ENCODE measurements around the gene SENP1. TPM values are rescaled to one million over a fixed set of nuclear protein-coding genes. Genes with fewer than 3 reads are reported as not detected.

The SENP1 gene
- total RNA-seq, 1 donor, result 23.9 TPM

GRCh38 chr12:48068457-48068856 is 37.4 kb downstream of the SENP1 start:
- H3K4me2 ChIP-seq (ENCODE audit: insufficient read depth, low read length), result no peak overlapping the region
- H3K4me1 ChIP-seq (ENCODE audit: insufficient read depth, low read length), result no peaks in the 10 kb centered on the region
- no peak overlapping the region for H3K4me3 ChIP-seq (ENCODE audit: insufficient read depth, low read length)
- no peaks in the 10 kb centered on the region for H3K79me2 ChIP-seq (ENCODE audit: insufficient read depth, low read length)
- no peaks in the 10 kb centered on the region for H4K20me1 ChIP-seq (ENCODE audit: insufficient read depth, low read length)
- H3K27me3 ChIP-seq (ENCODE audit: insufficient read depth, low read length), result no peaks in the 10 kb centered on the region
- no peak overlapping the region for H2AFZ ChIP-seq (ENCODE audit: low read length)
- no peak overlapping the region for H3K27ac ChIP-seq (ENCODE audit: low read depth, low read length)
- H3K9me3 ChIP-seq (ENCODE audit: low read depth, low read length), result no peaks in the 10 kb centered on the region
- no peak for TF ChIP-seq CTCF (IDR thresholded peaks at IDR 0.05; ENCODE audit: extremely low read depth, low read depth, low read length)
- H3K36me3 ChIP-seq (ENCODE audit: insufficient read depth, low read length), result peaks cover 36% of the 10 kb centered on the region
- DNase-seq (ENCODE audit: insufficient read length, low spot score, missing footprints), result no peak

GRCh38 chr12:48067250-48067938 is 38.5 kb downstream of the SENP1 start:
- H4K20me1 ChIP-seq (ENCODE audit: insufficient read depth, low read length), result no peaks in the 10 kb centered on the region
- no peak for TF ChIP-seq CTCF (IDR thresholded peaks at IDR 0.05; ENCODE audit: extremely low read depth, low read depth, low read length)
- no peak for DNase-seq (ENCODE audit: insufficient read length, low spot score, missing footprints)
- no peak overlapping the region for H3K27ac ChIP-seq (ENCODE audit: low read depth, low read length)
- H3K79me2 ChIP-seq (ENCODE audit: insufficient read depth, low read length), result no peaks in the 10 kb centered on the region
- H3K4me2 ChIP-seq (ENCODE audit: insufficient read depth, low read length), result no peak overlapping the region
- no peak overlapping the region for H2AFZ ChIP-seq (ENCODE audit: low read length)
- H3K4me3 ChIP-seq (ENCODE audit: insufficient read depth, low read length), result no peak overlapping the region
- peaks cover 39% of the 10 kb centered on the region for H3K36me3 ChIP-seq (ENCODE audit: insufficient read depth, low read length)
- no peaks in the 10 kb centered on the region for H3K4me1 ChIP-seq (ENCODE audit: insufficient read depth, low read length)
- no peaks in the 10 kb centered on the region for H3K9me3 ChIP-seq (ENCODE audit: low read depth, low read length)
- H3K27me3 ChIP-seq (ENCODE audit: insufficient read depth, low read length), result no peaks in the 10 kb centered on the region

- Histone ChIP-seq H3K79me2 (ENCODE audit: insufficient read depth, low read length) (no peaks in the 10 kb centered on the region), H3K36me3 (ENCODE audit: insufficient read depth, low read length) (peaks cover 48% of the 10 kb centered on the region)
Observed at GRCh38 chr12:48065041-48065440, 40.8 kb downstream of the SENP1 start.

More at GRCh38 chr12:48065041-48065440, 40.8 kb downstream of the SENP1 start:
- no peaks in the 10 kb centered on the region for H3K9me3 ChIP-seq (ENCODE audit: low read depth, low read length)
- TF ChIP-seq CTCF (IDR thresholded peaks at IDR 0.05; ENCODE audit: extremely low read depth, low read depth, low read length), result no peak
- H3K27ac ChIP-seq (ENCODE audit: low read depth, low read length), result no peak overlapping the region
- H3K27me3 ChIP-seq (ENCODE audit: insufficient read depth, low read length), result no peaks in the 10 kb centered on the region
- no peak overlapping the region for H2AFZ ChIP-seq (ENCODE audit: low read length)
- H3K4me2 ChIP-seq (ENCODE audit: insufficient read depth, low read length), result no peak overlapping the region
- H3K4me1 ChIP-seq (ENCODE audit: insufficient read depth, low read length), result no peaks in the 10 kb centered on the region
- no peaks in the 10 kb centered on the region for H4K20me1 ChIP-seq (ENCODE audit: insufficient read depth, low read length)
- H3K4me3 ChIP-seq (ENCODE audit: insufficient read depth, low read length), result no peak overlapping the region
- DNase-seq (ENCODE audit: insufficient read length, low spot score, missing footprints), result no peak

Data from osteoblast (primary cell).